GM18951 (cell line): ENCODE data around the gene LAMC1.

Source experiments
- POLR2A ChIP-seq: IDR thresholded peaks from 4 replicates; pipeline ENCODE4 v1.6.1; 2011; ENCODE audit warnings: mild to moderate bottlenecking; ENCODE audit not compliant: insufficient read length, insufficient read depth; ENCODE audit errors: extremely low read depth
- in situ Hi-C: fragments of 300-500 bp; cut with MboI; formaldehyde crosslinking; loops from one replicate; pipeline ENCODE4 v1.12.0; 2022; ENCODE audit warnings: low sequenced_read_pairs, mixed read lengths, inconsistent platforms; ENCODE audit not compliant: unreplicated experiment

Gene LAMC1

DNA sequence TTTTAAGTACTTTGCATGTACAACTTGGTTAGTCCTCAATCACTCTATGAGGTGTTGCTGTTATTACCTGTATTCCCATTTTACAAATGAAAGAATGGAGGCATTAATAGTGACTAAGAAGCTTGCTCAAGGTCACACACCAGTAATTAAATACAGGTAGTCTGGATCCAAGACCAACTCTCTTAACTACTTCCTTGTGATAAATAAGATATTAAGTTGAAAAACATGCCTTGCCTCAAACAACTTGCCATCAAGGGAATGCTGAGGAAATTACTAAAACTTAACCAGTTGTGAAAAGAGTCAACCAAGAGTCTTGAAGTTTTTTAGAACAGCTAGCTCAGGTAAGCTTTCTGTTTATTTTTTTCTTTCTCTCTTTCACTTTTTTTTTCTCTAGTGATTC, 21.0 kb upstream of the LAMC1 start:
- no peak for TF ChIP-seq POLR2A
- in situ Hi-C loops: no loop called here

GRCh38 chr1:183002797-183003196, 20.4 kb upstream of the LAMC1 start:
- in situ Hi-C loops: no loop called here
- TF ChIP-seq POLR2A: no peak

DNA sequence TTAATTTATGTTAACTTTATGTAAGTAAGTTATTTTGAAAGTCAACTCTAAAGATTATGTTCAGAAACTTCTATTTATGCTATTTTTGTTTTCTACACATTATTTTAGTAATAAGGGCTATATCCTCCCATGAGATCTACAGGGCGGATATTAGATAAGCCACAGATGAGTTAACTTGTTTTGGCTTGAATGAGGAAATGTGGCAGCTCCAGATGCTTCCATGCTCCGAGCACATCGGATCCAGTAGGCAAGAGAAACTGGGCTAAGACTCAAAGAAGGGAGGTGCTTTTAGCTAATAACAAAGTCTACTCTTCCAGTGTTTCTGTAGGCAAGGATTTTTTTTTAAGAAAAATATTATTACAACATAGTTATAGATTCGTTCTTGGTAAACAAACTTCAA, 20.0 kb upstream of the LAMC1 start:
- in situ Hi-C loops: no loop called here
- TF ChIP-seq POLR2A: no peak

- in situ Hi-C loops: no loop called here
- TF ChIP-seq POLR2A: no peak
Observed at GRCh38 chr1:183004141-183004540, 19.1 kb upstream of the LAMC1 start.

DNA sequence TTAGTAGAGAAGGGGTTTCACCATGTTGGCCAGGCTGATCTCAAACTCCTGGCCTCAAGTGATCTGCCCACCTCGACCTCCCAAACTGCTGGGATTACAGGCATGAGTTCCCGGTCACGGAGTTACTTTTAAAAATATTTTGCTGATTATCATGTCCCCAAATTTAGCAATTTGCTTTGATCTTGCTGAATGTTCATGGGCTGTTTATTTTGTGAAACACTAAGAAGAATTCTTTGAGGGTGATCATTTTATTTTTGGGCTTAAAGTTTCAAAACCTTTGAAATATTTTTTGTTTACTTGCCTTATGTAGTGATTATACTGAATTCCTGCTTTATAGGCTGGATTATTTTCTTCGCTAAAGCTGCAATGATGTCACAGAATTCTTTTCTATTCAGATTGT, 11.4 kb upstream of the LAMC1 start:
- in situ Hi-C loops: no loop called here
- no peak for TF ChIP-seq POLR2A

GRCh38 chr1:183012301-183012994, 10.8 kb upstream of the LAMC1 start:
- TF ChIP-seq POLR2A: no peak
- in situ Hi-C loops: no loop called here

GRCh38 chr1:183019139-183019740, 4.0 kb upstream of the LAMC1 start:
- in situ Hi-C loops: no loop called here
- no peak for TF ChIP-seq POLR2A

DNA sequence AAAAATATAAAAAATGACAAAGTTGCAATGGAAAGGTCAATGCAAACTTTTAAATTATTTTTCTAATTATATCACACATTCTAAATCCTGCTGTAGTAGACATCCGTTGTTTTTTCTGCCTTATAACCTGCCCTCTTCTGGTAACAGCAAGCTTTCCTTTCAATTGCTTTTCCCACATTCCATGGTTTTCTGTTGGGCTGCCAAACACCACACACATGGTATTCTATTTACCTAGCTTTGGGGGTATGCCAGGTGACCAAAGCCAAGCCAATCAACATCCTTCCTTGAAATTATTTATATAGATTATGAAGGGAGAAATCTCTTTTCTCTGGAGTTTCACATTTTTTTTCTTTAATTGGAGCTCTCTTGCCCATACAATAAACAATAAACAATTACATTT, 3.4 kb upstream of the LAMC1 start:
- in situ Hi-C loops: no loop called here
- no peak for TF ChIP-seq POLR2A

DNA sequence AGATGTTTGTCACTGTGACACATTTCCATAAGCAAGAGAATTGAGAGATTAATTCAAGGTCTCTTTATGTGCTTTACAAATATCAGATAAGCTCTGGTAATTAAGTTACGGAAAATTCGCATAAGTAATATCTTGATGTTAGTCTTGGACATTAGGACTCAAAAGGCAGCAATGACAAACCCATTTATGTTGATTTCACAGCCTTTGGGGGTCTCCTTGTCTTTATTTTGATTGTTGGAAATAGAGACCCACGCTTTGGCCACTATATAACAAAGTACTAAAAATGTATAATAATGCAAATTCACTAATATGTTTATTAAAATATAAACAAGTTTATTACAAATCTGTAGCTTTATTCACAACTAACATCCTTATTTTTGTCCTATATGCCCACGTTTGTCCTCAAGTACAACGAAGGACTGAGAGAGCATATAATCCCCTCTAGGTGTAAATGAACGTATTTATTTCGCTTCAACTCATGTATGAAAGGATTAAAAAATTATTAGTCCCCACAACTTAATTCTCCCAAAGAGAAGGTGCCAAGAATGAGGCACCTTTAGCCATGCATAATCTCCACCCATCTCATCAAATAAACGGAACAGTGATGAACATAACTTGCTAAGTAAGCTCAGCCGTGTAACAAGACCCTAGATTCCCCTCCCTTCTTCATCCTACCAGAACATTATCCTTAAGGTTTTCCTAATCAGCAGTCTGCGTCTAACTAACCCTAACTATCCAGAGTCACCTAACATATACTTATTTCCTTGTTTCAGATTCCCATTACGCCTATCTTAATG, 1.6 kb upstream of the LAMC1 start:
- no peak for TF ChIP-seq POLR2A

DNA sequence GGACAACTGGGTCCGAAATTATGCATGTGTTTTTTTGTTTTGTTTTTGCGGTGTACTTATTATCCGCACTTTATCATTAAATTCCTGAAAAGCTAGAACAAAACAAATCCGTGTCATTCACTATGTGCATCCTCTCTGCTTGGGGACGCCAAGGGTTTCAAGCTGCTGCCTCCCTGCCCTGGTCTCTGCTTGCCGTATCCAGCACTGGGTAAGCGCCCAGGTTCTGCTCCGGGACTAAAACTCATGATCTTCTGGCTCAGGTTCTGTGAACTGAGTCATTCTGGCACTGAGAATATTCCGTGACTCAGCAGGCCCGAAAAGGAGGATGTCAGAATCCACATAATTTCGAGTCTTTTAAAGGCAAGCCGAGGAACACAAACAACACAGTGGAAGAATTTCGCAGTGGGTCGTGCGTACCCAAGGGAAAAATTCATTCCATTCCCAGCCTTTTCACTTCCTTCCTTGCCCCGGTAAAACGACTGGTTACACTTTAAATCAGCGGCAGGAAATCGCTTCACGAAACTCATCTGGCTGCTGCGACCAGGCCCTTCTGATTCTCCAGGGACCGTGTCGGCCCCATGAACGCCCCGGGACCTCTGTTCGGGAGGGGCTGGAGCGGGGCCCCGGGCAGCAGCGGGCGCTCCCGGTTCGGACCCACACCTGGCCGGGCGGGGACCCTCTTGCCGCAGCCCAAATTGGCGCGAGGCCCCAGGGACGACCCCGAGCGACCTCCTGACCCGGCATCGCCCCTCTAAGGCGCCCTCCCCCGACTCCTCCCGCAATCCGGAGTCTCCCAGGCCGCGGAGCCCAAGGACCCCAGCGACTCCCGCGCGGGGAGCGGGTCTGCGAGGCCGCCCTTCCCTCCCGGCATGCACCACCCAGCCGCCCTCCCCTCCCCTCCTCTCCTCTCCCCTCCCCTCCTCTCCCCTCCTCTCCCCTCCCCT, 746 bp upstream of the LAMC1 start:
- TF ChIP-seq POLR2A: peak; percentile 49
- in situ Hi-C loops: no loop called here

More for the DNA sequence above, 1.6 kb upstream of the LAMC1 start:
- in situ Hi-C loops: no loop called here

- in situ Hi-C loops: no loop called here
- TF ChIP-seq POLR2A: no peak
Observed at GRCh38 chr1:183023601-183024316, 539 bp downstream of the LAMC1 start.

DNA sequence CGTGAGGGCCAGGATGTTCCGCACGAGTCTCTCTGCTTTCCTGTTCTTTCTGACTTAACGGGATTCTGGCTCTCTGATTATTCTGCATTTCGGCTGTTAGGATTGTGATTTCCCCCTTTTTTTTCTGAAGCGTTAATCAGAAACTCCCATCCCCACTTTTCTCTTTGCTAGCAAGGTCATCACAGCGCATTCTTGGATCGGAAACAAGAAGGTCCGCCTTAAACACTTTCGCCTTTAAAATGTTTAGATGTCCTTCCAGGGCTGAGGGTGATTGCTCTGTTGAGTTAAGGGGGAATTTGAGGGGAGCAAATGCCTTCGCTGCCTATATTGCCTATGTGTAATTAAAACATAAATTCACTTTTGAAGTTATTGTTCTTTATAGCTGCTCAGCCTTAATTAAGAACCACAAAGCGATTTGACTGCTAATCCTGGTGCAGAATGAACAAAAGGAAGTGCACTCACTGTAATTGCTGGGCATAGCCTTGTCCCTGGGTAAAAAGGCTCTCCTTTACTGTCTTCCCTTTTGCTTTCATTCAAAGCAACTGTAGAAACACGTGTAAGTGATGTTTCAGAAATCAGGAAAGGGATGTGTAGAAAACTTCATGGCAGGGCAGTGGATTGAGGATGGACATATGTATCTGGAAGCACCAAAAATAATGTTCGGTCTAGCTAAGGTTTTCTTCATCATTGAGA, 1.2 kb downstream of the LAMC1 start:
- in situ Hi-C loops: no loop called here
- TF ChIP-seq POLR2A: no peak
